NCI-H187 treated with DMSO at 0.1 percent for 48 hours (cell line): ENCODE data around the gene IGDCC3.
"Not testable (repeated sequence)": the region's sequence is repeated elsewhere in the genome, so short reads cannot be mapped to it uniquely, and the experiment has no call there.

Source experiments
- DNase-seq: peaks from one replicate; lab custom pipeline; 2025; lab: John Stamatoyannopoulos, UW

The IGDCC3 gene

GRCh38 chr15:65370885-65371284 lies 6.9 kb downstream of the IGDCC3 start:
- DNase-seq, result no peak

- DNase-seq, result no peak
These were observed 8.2 kb downstream of the IGDCC3 start for GRCh38 chr15:65369651-65370050.

GRCh38 chr15:65369212-65369547 lies 8.6 kb downstream of the IGDCC3 start:
- no peak for DNase-seq

DNA sequence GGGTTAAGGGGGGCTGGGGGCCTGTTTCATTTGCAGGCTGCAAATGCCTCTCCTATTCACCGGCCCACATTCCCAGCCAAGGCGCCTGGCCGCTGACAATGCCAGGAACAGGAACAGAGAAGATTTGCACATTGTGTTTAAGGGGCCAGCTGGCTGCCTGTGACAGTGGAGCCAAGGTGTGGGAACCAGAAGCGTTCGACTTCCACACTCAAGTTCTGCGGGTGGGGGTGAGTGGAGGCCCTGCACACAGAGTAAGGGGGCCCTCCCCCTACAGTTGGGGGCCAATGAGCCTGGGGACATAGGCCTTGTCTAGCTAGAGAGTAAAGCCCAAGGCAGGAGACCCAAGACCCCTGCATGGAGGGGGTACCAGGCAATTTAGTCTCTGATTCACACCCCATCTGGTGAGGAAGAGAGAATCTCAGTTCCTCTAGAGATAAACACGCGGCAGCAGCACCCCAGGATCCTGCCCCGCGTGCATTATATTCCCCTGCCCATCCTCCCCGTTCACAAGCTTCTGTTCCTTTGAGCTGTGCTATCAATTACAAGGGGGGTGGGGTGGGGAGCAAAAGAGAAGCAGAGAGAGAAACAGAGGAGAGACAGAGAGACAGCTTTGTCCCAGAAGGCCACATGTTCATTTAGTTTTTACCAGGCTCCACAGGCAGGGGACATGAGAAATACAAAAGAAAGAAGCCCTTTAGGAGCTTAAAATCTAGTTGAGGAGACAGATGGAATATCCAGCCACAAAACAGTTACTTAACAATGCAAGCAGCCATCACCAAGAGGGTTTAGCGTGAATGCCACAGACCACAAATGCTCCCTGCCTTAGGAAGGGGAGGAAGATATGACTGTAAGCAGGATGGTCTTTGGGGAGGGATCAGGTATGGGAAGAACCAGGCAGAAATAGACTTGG lies 9.2 kb downstream of the IGDCC3 start:
- no peak for DNase-seq

DNA sequence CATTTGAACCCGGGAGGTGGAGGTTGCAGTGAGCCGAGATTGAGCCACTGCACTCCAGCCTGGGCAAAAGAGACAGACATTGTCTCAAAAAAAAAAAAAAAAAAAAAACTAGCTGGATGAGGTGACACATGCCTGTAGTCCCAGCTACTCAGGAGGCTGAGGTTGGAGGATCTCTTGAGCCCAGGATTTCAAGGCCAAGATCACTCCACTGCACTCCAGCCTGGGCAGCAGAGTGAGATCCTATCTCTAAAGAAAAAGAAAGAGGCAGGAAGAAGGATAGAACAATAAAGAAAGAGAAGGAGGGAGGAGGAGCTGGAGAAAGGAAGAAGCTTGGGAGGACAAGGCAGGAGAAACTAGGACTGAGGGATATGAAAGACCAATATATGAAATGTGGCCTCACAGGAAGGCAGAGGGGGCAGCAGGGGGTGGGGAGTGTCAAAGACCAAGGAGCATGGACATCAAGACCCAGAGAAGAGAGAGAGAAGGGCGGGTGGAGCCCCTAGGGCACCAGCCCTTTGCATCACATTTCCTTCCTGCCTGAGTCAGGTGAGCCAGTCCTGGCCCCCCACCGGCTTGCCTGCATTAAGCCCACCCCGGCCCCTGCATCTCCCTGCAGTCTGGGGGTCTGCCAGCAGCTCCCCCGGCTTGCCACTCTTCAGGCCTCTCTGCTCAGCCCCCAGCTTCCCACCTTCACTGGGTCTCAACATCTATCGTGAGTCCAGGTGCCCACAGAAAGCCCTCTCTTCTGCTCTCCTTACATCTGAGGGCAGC lies 11.5 kb downstream of the IGDCC3 start:
- no peak for DNase-seq

DNA sequence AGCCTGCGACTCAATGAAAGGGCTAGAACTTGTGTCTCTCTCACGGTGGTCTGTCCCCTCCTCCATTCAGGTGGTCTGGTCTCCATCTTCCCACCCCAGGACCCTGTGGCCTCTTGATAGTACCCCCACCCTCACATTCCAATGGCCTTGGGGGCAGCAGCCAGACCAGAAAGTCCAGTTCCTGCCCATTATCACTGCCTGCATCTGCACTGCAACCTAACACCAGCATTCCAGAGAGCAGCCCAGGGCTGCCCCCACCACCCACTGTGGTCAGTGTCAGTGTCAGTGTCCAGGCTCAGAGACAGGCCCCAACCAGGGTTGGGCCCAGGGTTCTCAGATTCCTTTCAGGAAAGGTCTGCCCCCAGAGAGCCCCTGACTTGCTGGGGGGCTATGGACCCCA lies 12.6 kb downstream of the IGDCC3 start:
- DNase-seq, result no peak

DNA sequence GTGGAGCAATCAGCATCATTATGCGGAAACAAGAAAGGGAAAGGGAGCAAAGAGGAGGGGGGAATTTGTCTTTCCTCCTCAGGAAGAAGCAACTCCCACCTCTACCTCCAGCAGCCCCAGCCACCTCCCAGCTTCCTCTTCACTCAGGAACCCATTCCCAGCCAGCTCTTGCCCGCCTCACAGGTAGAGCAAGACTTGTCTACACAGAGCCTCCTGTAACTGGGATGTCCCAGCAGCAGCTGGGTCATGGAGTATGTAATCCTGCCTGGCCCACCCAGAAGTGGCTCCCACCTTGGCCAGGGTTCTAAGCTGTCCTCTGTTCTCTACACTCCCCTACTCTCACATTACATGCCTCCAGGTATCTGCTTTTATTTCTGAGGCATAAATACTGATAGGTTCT lies 14.0 kb downstream of the IGDCC3 start:
- no peak for DNase-seq

DNA sequence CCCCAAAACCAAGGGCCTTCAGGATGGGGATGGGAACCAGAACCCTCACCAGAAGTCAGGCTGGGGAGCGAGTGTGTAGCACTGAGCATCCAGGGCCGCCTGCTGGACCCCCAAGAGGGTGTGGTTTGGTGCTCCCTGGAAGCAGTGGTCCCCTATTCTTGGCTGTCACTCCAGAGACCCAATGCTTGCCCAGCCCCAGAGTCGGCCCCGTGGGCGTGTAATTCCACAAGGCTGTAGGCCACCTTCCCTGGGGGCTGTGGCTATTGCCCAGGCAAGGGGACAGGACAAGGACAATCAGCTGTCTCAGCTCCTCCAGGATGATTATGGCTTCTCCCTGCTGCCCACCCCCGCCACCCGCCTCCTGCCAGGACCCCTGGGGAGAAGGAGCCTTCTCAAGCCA lies 14.5 kb downstream of the IGDCC3 start:
- no peak for DNase-seq

GRCh38 chr15:65362491-65362890 lies 15.3 kb downstream of the IGDCC3 start:
- no peak for DNase-seq

GRCh38 chr15:65361708-65362459 lies 15.9 kb downstream of the IGDCC3 start:
- no peak for DNase-seq

- no peak for DNase-seq
These were observed 17.3 kb downstream of the IGDCC3 start for GRCh38 chr15:65360506-65360905.

- no peak for DNase-seq
These were observed 21.8 kb downstream of the IGDCC3 start for GRCh38 chr15:65355988-65356353.

GRCh38 chr15:65355173-65355987 lies 22.4 kb downstream of the IGDCC3 start:
- no peak for DNase-seq

GRCh38 chr15:65354835-65355172 lies 23.0 kb downstream of the IGDCC3 start:
- no peak for DNase-seq

DNA sequence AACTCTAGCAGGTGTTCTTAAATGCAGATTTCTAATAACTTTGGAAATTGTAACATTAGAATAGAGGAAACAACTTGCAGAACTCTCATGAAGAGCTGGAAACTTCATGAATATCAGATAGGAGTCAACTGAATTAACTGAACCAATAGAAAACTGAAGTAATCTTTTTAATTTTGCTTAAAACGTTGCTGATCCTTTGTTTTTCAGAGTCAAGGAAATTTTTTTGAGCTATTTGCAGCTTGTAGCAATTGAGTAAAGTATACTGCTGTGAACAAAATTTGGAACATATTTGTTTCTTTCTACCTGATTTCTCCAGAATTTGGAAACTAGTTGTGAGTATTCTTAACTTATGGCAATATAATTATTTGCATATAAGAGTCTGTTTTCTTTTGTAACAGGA lies 25.8 kb downstream of the IGDCC3 start:
- not testable (repeated sequence) for DNase-seq

- no peak for DNase-seq
These were observed 28.5 kb downstream of the IGDCC3 start for GRCh38 chr15:65349338-65349737.

GRCh38 chr15:65347756-65348155 lies 30.0 kb downstream of the IGDCC3 start:
- DNase-seq, result not testable (repeated sequence)

DNA sequence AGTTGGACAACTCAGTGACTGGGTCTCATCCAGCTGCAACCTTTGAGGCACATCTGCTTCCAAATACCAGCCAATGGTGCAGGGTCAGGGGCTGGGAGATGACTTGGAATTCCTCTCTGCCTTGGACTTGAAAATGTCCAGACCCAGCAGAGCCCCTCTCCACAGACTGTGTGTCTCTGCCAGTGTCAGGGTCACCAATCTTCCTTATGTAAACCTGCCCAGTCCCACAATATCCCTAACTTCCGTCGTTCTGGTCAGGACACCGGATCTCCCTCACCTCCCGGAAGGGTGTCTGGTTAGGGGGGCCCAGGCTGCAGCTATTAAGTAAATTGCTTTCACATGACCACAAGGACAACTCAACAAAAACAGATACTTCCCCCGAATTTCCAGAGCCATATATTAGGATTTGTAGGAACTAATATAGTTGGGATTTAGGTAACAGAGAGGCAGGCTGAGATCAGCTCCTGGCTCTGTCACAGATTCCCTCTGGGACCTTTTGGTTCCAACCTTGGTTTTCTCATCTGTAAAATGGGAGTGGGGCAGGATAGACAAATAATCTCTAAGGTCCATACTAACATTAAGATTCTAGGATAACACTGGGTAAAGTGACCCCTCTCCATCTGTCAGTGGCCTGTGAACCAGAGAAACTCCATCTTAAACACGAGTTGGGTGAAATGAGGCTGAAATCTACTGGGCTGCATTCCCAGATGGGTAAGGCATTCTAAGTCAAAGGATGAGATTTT lies 30.8 kb downstream of the IGDCC3 start:
- no peak for DNase-seq

DNA sequence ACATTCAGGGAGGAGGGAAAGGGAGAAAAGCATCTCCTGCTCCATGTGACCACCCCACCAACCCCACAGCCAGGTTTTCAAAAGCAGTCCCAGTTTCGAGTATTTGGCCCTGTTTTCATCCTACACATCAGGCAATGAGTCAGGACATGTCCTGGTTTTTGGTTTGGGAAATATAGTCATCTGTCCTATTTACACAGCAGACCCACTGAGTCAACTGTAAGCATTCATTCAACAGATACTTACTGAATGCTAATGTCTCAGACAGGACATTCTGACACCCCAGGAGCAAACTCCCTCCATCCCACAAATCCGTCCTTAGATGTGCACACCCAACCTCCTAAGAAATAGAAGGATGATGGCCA lies 32.9 kb downstream of the IGDCC3 start:
- DNase-seq, result no peak

DNA sequence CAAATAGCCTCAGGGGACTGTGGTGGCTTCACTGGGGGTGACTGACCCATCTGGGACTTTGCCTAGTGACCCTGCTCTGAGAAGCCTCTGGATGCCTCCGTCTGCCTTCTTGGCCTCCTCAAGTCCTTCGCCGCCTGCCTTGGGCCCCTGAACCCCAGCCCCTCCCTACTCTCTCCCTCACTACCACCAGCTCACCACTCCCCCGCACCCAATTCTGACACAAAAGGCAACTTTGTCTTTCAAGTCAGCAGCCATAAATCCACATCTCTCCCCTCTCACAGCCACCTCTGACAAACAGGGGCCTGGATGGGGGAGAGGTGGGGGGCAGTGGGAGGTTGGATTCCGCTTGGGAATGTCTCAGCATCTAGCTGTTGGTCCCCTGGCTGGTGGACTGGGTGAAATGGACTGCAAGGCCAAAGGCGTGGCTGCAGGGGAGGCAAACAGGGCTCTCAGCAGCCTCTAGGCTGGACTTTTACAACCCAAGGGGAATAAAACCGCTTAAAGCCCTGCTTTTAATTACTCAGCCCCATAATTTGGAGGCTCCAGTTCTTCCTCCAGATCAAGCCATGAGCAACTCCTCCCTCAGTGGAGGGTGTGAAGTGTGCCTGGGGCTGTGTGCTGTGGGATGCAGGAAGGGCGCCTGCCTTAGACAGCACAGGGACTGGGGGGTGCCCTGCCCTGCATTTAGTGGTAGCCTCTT lies 33.4 kb downstream of the IGDCC3 start:
- DNase-seq, result no peak
